Astrocyte (in vitro differentiated cells and primary cell): ENCODE results near the gene FLT1. TPM values are rescaled to one million over a fixed set of nuclear protein-coding genes. Genes with fewer than 3 reads are reported as not detected.

ENCODE experiments used
- DNase-seq: peaks from one replicate; pipeline ENCODE4 v3.0.0-alpha.2; 2010; ENCODE audit warnings: low read depth
- FAIRE-seq: peaks from 2 replicates; lab custom pipeline; 2011; peaks lifted over from hg19 to GRCh38; lab: Jason Lieb, UNC
- H2AFZ ChIP-seq: 2 replicates; pipeline ENCODE4 v1.6.0; 2012; ENCODE audit warnings: low read depth, low read length, inconsistent platforms
- H3K27ac ChIP-seq: 2 replicates; pipeline ENCODE4 v1.5.1; 2011; ENCODE audit warnings: low read depth, low read length, inconsistent platforms
- H3K27me3 ChIP-seq: 2 replicates; pipeline ENCODE4 v1.6.0; 2011; ENCODE audit warnings: low read length, inconsistent platforms; ENCODE audit not compliant: insufficient read depth
- H3K36me3 ChIP-seq: 2 replicates; pipeline ENCODE4 v1.5.1; 2011; ENCODE audit warnings: low read length, inconsistent platforms; ENCODE audit not compliant: insufficient read depth
- H3K4me1 ChIP-seq: 2 replicates; pipeline ENCODE4 v1.5.1; 2011; ENCODE audit warnings: low read length, inconsistent platforms; ENCODE audit not compliant: insufficient read depth
- H3K4me2 ChIP-seq: 2 replicates; pipeline ENCODE4 v1.6.0; 2012; ENCODE audit warnings: low read length, inconsistent platforms
- H3K4me3 ChIP-seq: 2 replicates; pipeline ENCODE4 v1.5.1; 2011; ENCODE audit warnings: low read depth, mild to moderate bottlenecking, low read length, inconsistent platforms; ENCODE audit not compliant: insufficient read depth
- H3K79me2 ChIP-seq: 2 replicates; pipeline ENCODE4 v1.6.0; 2012; ENCODE audit warnings: mild to moderate bottlenecking, low read length, inconsistent platforms; ENCODE audit not compliant: insufficient read depth
- H3K9ac ChIP-seq: 2 replicates; pipeline ENCODE4 v1.6.0; 2012; ENCODE audit warnings: mild to moderate bottlenecking, low read length, inconsistent platforms
- H3K9me3 ChIP-seq: 2 replicates; pipeline ENCODE4 v1.5.1; 2012; ENCODE audit warnings: low read depth, mild to moderate bottlenecking, low read length, inconsistent platforms; ENCODE audit not compliant: insufficient read depth
- H4K20me1 ChIP-seq: 2 replicates; pipeline ENCODE4 v1.6.0; 2012; ENCODE audit warnings: low read length, inconsistent platforms; ENCODE audit not compliant: insufficient read depth
- H3K27ac Mint-ChIP-seq: one replicate; pipeline ENCODE4 v1.8.0; 2021; ENCODE audit warnings: mild to moderate bottlenecking, mixed read lengths; ENCODE audit not compliant: unreplicated experiment
- H3K27me3 Mint-ChIP-seq: one replicate; pipeline ENCODE4 v1.8.0; 2021; ENCODE audit warnings: low read depth, mixed read lengths; ENCODE audit not compliant: unreplicated experiment
- H3K36me3 Mint-ChIP-seq: one replicate; pipeline ENCODE4 v1.8.0; 2021; ENCODE audit warnings: low read depth, mixed read lengths; ENCODE audit not compliant: unreplicated experiment
- H3K4me1 Mint-ChIP-seq: one replicate; pipeline ENCODE4 v1.8.0; 2021; ENCODE audit warnings: low read depth, mixed read lengths; ENCODE audit not compliant: unreplicated experiment
- H3K4me3 Mint-ChIP-seq: one replicate; pipeline ENCODE4 v1.8.0; 2021; ENCODE audit warnings: mild to moderate bottlenecking, moderate library complexity, mixed read lengths; ENCODE audit not compliant: unreplicated experiment
- H3K9me3 Mint-ChIP-seq: one replicate; pipeline ENCODE4 v1.8.0; 2021; ENCODE audit warnings: mild to moderate bottlenecking, mixed read lengths; ENCODE audit not compliant: unreplicated experiment
- CTCF ChIP-seq: IDR thresholded peaks from 2 replicates; pipeline ENCODE4 v1.5.1; 2011; ENCODE audit warnings: low read depth, mild to moderate bottlenecking, inconsistent platforms, low read length, moderate library complexity; ENCODE audit not compliant: insufficient read depth
- EZH2 ChIP-seq: IDR thresholded peaks from 2 replicates; pipeline ENCODE4 v1.6.1; 2012; ENCODE audit warnings: mild to moderate bottlenecking, low read length, inconsistent platforms; ENCODE audit not compliant: insufficient read depth
- total RNA-seq: library from RNA; stranded (reverse); gene quantifications from 2 replicates; pipeline ENCODE4 v1.2.1, GENCODE V29; 2021

Gene FLT1
- total RNA-seq, 1 donor from 2014 or later, result 7.3 TPM

GRCh38 chr13:28328271-28328607 lies 166.7 kb downstream of the FLT1 start:
- Histone ChIP-seq H3K27ac (no peak overlapping the region), H3K79me2 (no peaks in the 10 kb centered on the region), H3K36me3 (no peaks in the 10 kb centered on the region), H3K9me3 (no peaks in the 10 kb centered on the region), H3K27me3 (no peaks in the 10 kb centered on the region), H3K4me3 (no peak overlapping the region), H3K4me2 (no peak overlapping the region), H3K9ac (no peak overlapping the region), H3K4me1 (peaks cover 13% of the 10 kb centered on the region), H2AFZ (no peak overlapping the region), H4K20me1 (no peaks in the 10 kb centered on the region)
- no peak for DNase-seq
- Mint-ChIP-seq H3K27me3 (no peaks in the 10 kb centered on the region), H3K4me1 (peaks cover 5% of the 10 kb centered on the region), H3K36me3 (no peaks in the 10 kb centered on the region), H3K27ac (no peak overlapping the region), H3K4me3 (no peak overlapping the region), H3K9me3 (peaks cover 2% of the 10 kb centered on the region)
- no peak for TF ChIP-seq EZH2
- no peak for TF ChIP-seq CTCF
- no peak for FAIRE-seq

- Histone ChIP-seq H3K4me2 (no peak overlapping the region), H3K9ac (no peak overlapping the region), H3K4me1 (peaks cover 13% of the 10 kb centered on the region), H3K36me3 (no peaks in the 10 kb centered on the region), H2AFZ (no peak overlapping the region), H3K9me3 (no peaks in the 10 kb centered on the region), H3K27me3 (no peaks in the 10 kb centered on the region), H3K79me2 (no peaks in the 10 kb centered on the region), H4K20me1 (no peaks in the 10 kb centered on the region), H3K27ac (no peak overlapping the region), H3K4me3 (no peak overlapping the region)
- no peak overlapping the region for H3K4me3 Mint-ChIP-seq
- H3K9me3 Mint-ChIP-seq, result peaks cover 2% of the 10 kb centered on the region
- FAIRE-seq (no peak), DNase-seq (no peak)
- peak overlapping the region; percentile 41 for H3K27ac Mint-ChIP-seq
- TF ChIP-seq CTCF (no peak), EZH2 (no peak)
- H3K27me3 Mint-ChIP-seq, result no peaks in the 10 kb centered on the region
- peaks cover 5% of the 10 kb centered on the region for H3K4me1 Mint-ChIP-seq
- no peaks in the 10 kb centered on the region for H3K36me3 Mint-ChIP-seq
These were observed 167.3 kb downstream of the FLT1 start for GRCh38 chr13:28327373-28328270.

GRCh38 chr13:28326056-28326455 lies 168.9 kb downstream of the FLT1 start:
- Mint-ChIP-seq H3K36me3 (no peaks in the 10 kb centered on the region), H3K4me1 (peaks cover 5% of the 10 kb centered on the region), H3K4me3 (no peak overlapping the region), H3K27ac (no peak overlapping the region), H3K9me3 (peaks cover 2% of the 10 kb centered on the region), H3K27me3 (no peaks in the 10 kb centered on the region)
- Histone ChIP-seq H3K4me1 (peaks cover 13% of the 10 kb centered on the region), H3K4me2 (no peak overlapping the region), H3K27ac (no peak overlapping the region), H3K9me3 (no peaks in the 10 kb centered on the region), H2AFZ (no peak overlapping the region), H4K20me1 (no peaks in the 10 kb centered on the region), H3K36me3 (no peaks in the 10 kb centered on the region), H3K79me2 (no peaks in the 10 kb centered on the region), H3K4me3 (no peak overlapping the region), H3K9ac (no peak overlapping the region), H3K27me3 (no peaks in the 10 kb centered on the region)
- TF ChIP-seq EZH2, result no peak
- DNase-seq (no peak), FAIRE-seq (no peak)
